Fibroblast of skin of right biceps (primary cell): ENCODE results near the gene ZMYND10.

Experiments used
- DNase-seq: peaks from one replicate; pipeline ENCODE4 v3.0.0-alpha.2; 2013

The ZMYND10 gene

GRCh38 chr3:50300681-50301254, 44.8 kb downstream of the ZMYND10 start:
- DNase-seq, result no peak

- peak; percentile 50 for DNase-seq
These were observed 45.4 kb downstream of the ZMYND10 start for GRCh38 chr3:50299929-50300680.

GRCh38 chr3:50299638-50299928, 45.9 kb downstream of the ZMYND10 start:
- no peak for DNase-seq

- DNase-seq, result peak; percentile 99
These were observed 46.5 kb downstream of the ZMYND10 start, which contains the start of the genes HYAL3 and NAA80 for GRCh38 chr3:50298836-50299637. Gene HYAL3 (minus strand): TSS chr3:50299405. CDS start chr3:50295602, 3,803 bp downstream. Gene NAA80 (minus strand): TSS chr3:50299405. CDS start chr3:50297463, 1,942 bp downstream.

GRCh38 chr3:50297896-50298725, 47.4 kb downstream of the ZMYND10 start:
- DNase-seq, result no peak

- DNase-seq, result no peak
These were observed 48.2 kb downstream of the ZMYND10 start for GRCh38 chr3:50297384-50297775.

GRCh38 chr3:50296721-50297383, 48.7 kb downstream of the ZMYND10 start:
- DNase-seq, result no peak

- no peak for DNase-seq
These were observed 49.7 kb downstream of the ZMYND10 start for GRCh38 chr3:50295553-50296431.

- DNase-seq, result no peak
These were observed 50.8 kb downstream of the ZMYND10 start for GRCh38 chr3:50294492-50295403.

- no peak for DNase-seq
These were observed 51.4 kb downstream of the ZMYND10 start for GRCh38 chr3:50294089-50294488.

GRCh38 chr3:50293079-50293801, 52.3 kb downstream of the ZMYND10 start:
- no peak for DNase-seq

GRCh38 chr3:50292159-50293078, 53.1 kb downstream of the ZMYND10 start, which contains the start of gene IFRD2:
Gene IFRD2 (minus strand): TSS chr3:50292429. CDS start chr3:50292274, 155 bp downstream.
- DNase-seq, result peak; percentile 97
